RPMI8226 (cell line): Measurements from ENCODE around the gene FTO.

Experiments
- DNase-seq: peaks from one replicate; pipeline ENCODE4 v3.0.0-alpha.2; 2015

Gene FTO

DNA sequence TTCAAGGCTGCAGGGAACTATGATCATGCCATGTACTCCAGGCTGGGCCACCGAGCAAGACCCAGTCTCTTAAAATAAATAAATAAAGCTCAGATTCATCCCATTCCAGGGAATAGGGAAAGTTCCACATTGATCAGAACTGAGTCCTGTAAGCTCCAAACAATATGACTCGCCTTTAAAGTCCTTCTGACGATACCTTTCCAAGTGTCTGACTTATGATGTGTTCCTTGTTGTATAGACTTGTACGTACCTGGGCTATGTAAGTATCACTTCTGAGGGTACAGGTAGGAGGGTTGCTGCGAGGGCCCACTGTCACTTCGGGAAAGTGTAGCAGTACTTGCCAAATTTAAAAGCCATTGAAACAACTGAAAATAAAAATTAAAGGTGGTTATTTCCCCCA is 329.8 kb downstream of the FTO start:
- DNase-seq, result no peak

DNA sequence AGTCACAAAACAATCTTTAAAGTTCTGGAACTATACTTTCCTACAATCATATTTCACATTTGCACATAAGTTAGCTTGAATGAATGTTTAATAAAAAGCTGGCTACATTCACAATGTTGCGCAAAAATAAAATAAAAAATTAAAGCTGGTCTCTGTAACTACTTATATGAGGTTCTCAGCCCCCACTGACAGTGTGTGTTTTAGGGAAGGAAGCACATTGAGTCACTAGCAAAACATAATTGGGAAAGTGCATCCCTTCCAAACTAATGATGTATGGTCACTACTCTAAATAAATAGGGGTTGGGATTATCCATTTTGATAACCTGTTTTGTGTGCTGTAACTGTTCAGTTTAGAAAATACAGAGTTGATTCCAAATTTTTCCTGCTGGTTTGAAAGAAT is 330.7 kb downstream of the FTO start:
- no peak for DNase-seq

DNA sequence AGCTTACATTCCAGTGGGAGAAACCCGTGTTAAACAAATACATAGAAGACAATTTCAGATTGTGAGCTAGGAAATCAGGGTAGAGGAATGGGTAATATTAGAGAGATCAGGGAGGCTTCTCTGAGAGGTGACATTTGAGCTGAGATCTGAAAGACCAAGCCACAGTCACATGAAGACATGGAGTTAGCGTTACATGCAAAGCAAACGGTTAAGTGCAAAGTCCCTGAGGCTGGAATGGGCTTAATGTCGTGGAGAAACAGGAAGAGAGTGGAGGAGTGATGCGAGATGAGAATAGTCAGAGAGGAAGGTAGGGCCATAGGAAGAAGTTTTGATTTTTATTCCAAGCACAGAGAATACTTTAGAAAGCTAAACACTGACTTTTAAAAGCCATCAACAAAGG is 336.5 kb downstream of the FTO start:
- DNase-seq, result no peak

DNA sequence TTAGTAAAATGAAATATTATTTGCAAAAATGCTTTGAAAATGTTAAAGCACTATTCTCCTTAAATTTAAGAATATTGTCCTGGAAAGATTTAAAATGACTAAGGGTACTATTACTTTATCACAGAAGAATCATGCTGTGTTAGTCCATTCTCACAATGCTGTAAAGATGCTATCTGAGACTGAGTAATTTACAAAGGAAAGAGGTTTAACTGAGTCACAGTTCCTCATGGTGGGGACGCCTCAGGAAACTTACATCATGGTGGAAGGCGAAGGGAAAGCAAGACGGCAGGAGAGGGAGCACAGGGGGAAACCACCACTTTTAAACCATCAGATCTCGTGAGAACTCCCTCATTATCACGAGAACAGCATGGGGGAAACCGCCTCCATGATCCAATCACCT is 337.0 kb downstream of the FTO start:
- DNase-seq, result no peak

DNA sequence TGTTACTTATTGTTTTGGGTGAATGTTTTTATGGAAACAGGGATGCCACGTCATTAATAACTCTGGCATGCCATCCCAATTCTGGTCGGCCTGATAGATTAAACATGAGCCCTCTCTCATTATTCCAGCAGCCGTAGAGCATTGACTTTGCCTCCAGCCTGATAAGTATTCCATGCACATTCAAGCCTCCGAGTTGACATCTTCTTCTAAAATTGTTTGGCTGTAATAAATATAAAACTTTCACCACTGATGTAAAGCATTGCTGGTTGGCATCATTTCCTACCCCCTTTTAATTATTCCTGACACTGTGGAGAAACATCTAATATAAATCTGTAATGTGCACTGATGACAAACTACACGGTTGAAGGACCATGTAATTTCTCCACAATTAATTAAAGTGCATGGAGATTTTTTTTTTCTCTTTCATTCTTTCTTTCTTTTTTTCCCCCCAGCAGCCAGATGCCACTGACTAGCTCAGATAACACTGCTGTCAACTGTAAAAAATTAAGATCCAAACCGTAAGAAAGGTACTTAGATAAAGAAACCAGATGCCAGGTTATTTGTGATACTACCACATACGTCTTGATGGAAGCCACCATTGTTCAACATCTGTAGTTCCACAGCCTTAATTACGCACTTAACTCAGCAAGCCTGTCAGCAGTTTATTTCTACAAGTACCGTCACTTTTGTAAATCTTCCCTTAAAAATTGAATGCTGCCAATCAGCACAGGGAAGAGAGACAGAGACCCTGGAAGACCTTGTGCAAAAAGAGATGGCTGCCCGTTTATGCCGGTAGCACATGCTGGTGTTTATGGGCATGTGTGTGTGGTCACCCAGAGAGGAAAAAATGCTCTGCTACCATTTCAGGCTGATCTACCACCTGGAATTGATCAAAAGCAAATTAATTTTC is 344.9 kb downstream of the FTO start:
- DNase-seq, result no peak

DNA sequence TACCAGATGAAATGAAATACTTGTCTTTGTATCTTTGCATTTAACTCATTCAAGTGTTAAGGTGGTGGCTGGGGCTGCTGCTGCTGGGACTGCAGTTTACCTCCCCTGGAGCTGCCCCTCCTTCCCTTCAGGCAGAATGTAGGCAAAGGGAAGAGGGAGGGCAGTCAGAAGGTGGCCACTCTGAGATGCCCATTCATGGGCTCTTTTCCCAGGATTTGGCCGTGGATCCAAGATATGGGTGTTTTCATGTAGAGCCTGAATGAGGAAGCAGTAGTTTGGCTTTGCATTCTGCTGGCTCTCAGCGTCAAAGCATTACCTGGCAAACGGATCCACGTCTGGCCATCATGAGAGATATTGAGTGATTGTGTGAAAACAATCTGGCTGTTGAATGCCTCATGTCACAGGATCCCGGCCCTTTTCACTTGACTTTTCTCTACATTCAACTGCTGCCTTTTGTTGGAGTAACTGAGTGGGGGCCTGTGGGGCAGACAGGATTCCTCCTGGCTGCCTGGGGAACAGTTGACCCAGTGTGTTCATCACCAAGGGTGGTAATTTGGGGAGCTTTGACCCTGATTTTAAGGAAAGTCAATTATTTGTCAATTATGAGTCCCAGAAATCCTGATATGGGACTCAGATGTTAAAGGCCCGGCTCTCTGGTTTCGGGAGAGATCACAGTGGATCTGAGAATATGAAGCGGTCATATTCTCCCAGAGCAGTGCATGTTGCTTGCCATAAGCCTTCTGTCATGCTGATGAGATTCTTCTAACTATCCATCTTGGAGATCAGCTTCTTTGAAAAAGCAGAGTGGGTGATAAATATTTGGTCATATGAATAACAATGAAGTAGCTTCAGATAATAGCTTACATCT is 345.9 kb downstream of the FTO start:
- DNase-seq, result no peak

DNA sequence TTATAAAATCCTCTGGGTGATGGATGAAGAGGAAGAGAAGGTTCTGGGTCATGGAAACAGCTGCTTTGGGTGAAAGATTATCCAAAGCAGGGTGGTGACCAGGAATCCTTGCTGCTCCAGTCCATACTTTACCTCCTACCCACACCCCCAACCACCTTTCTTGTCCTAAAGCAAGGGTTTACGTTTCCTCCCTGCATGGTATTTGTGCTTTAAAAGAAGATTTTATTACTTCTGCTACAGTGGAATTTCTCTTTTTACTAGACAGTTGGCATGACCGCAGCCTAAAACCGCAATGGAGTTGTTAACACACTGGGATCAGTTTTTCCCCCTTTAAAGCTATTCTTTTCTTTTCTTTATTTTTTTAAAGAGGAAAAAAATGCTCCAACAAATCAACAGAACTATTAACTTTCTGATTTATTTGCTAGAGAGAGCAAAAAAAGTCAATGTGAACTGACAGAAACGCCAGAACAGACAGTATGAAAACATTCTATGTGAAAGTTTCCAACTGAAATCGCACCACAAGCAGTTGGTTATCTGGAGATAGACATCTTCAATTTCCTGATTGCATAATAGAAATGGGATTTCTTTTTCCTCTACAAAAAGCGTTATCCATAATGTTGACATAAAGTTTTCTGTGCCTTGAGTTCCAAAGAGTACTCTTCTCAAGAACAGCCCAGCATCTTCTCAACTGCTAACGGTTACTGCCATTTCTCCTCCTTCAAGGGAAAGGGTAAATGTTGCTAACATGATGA is 346.7 kb downstream of the FTO start:
- DNase-seq, result no peak

DNA sequence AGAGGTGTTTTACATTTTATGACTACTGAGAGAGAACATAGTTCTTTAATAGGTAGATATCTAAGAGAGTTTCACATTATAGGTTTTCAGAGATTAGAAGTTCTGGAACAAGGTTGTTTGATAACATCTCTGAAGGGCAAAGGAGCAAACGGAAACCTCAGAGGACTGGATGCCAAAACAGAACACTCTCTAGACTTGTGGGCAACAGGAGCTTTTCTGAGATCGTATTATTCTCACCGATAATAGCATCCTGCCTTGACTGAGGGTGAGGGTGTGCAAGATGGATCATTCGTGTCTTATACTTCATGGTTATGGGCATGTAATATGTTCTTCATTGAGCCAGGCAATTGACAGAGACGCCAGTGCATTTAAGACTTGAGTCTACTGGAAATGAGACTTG is 347.9 kb downstream of the FTO start:
- DNase-seq, result no peak

DNA sequence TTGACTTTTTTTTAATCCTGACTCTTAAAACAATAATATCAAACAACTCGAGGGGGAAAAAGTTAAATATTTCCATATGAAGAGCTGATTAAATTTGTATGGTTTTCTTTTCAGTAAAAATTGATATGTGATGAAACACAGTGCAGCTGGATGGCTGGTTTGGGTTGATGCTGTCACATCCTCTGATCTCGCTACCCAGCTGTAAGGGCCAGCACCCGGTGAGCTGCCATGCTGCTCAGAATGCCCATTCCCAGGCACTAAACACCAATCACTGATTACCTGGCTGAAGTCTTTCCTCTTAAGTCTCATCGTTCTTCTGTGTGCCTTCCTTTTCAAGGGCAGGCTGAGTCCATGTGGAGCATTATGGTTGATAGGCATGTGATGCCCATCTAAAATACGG is 348.3 kb downstream of the FTO start:
- no peak for DNase-seq

DNA sequence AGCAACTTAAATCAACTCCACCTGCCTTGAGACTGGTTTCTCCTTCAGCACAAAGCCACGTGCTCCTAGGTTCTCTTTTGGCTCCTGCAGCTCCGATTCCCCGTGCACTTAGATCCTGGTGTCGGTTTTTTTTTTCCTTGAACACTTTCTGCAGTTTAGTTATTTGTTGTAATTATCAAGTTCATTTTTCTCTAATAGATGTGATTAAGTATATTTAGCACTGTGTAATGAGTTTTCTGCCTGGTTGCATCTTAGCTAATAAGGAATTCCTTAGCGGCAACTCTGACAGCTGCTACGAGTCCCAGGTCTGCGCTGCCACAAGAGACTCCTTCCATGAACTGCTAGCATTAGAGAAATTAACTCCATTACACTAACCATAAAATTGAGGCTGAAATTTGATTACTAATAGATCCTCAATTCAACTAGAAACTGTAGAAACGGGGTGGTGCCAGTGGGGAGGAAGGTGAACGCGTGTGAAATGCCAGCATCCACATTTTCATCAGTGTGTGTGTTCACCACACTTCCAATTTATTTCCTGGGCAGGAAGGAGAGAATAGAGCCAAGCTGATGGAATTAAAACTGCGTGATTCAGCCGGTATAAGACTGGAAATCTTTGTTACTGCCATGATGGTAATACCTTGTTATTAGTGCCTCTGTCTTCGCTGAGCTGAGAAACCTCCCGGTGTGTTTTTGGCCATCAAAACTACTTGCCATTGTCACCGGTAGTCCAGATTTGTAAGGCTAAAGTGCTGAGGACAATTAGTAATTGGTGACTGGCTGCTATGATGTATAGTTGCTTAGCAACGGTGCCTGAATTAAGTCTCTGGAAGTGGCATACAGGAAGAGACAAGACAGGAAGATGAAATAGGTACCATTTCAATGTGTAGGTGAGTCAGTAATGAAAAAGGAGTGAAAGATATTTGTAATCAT is 350.2 kb downstream of the FTO start:
- no peak for DNase-seq

DNA sequence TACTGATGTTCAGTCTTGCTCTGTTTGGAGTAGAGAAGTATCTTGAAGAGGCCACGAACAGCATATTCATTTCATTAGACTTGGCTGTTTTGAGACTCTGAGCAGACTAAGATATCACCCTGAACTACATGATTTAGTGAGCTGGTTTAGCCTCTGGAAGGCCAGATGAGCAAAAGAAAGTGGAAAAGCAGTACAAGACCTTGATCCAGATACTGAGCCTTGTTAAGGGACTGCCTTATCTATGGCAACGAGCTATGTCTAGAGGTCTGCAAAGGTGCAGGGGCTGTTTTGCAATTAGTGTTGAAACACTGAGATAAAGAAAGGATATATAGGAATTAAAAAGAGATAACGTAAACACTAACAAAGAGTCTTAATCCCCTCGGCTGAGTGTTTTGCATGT is 351.2 kb downstream of the FTO start:
- DNase-seq, result no peak

DNA sequence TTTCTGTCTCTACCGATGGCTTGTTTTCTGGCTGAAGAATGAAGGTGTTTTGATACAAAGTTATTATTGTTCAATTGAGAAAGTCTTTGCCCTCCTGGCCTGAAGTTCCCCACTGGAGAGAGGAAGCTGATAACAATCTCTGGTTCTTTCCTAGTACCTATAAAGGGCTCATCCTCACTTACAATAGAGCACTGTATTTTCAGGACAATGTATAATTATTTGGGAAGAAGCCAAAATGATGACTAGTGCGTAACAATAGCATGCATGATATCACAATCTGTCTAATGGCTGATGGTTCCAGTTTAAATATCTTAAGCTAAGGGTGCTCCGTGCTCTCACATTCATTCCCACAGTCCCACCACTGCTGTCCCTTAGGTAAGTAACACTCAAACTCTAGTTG is 351.9 kb downstream of the FTO start:
- no peak for DNase-seq

DNA sequence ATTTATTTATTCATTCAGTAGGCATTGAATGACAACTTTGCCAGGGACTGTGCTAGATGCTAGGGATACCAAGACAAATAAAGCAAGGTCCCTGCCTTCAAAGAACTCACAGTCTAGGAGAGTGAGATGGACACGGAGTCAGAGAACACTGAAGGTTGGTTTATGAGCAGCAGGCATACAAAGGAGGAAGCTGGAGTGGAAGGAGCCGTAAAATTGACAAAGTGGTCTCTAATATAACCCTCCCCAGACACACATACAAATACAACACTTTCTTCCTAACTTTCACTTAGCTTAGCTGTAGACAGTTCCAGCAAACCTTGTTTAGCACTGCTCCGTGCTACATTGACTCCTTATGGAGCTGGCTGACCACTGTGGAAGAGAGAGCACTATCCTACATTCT is 353.0 kb downstream of the FTO start:
- no peak for DNase-seq

DNA sequence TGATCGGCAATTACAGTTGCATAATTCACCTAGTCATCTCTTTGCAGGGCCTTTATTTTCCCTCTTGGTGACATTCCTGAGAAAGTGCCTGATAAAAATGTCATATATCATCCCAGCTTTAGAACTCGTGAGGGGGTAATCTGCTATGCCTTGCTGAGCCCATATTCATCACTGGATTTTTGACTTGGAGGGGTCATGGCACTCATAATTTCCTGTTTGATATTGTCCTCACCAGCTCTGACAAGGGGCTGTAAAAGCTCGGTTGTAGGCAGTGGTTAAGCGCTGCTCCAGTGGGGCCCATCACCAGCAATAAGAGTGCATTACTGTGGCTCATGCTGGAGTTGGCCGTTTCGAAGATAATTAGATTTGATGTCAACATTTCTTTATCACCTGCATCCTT is 355.4 kb downstream of the FTO start:
- no peak for DNase-seq

DNA sequence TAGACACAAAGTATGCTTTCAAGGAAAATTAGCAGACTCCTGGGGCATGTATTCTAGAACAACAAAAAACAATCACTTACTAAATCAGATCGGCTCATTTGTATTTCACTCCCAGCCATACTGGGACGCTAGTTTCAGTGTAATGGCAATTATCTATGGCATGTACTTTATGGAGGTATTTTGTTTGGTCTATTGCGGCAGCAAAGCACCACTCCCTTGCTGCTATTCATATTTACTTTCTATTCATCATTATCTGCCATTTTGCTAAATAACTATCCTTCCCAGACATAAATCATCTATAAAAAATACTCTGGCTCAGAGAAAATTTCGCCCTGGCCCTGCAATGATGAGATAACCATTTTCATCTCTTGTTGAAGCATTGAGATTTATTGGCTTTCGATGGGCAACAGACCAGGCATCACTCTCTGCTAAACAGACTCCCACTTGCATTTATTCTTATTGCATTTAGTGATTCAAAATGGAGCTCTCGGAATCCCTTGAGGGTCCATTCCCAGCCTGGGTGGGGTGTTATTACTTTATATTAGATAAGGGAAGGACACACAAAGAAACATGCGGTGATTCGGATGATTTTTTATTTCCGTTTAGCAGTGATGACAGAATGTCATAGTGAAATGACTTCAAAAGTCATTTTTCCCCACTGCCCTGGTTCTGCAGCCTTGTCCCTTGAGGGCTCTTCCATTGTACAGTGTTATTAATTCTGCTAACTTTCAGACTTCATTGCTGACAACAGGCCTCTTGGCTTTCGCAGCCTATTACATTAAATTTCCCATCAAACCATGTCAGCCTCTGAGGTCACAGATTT is 356.9 kb downstream of the FTO start:
- no peak for DNase-seq

DNA sequence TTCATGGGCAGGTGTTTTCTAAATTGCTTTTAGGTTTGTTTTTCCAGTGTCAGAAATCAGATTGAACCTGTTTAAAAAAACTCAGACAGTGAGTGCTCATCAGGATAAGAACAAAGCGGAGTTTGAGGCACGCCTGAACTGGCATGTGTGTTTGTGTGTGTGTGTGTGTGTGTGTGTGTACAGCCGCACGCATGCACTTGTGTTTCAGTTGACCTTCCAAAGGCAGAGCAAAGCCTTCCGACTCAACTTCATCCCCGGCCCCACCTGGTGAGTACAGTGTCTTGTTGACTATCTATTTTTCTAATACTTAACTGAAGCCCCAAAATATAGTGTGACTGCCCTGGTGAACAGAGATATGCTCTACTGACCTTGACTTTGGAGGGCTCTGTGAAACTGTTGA is 357.5 kb downstream of the FTO start:
- DNase-seq, result no peak

DNA sequence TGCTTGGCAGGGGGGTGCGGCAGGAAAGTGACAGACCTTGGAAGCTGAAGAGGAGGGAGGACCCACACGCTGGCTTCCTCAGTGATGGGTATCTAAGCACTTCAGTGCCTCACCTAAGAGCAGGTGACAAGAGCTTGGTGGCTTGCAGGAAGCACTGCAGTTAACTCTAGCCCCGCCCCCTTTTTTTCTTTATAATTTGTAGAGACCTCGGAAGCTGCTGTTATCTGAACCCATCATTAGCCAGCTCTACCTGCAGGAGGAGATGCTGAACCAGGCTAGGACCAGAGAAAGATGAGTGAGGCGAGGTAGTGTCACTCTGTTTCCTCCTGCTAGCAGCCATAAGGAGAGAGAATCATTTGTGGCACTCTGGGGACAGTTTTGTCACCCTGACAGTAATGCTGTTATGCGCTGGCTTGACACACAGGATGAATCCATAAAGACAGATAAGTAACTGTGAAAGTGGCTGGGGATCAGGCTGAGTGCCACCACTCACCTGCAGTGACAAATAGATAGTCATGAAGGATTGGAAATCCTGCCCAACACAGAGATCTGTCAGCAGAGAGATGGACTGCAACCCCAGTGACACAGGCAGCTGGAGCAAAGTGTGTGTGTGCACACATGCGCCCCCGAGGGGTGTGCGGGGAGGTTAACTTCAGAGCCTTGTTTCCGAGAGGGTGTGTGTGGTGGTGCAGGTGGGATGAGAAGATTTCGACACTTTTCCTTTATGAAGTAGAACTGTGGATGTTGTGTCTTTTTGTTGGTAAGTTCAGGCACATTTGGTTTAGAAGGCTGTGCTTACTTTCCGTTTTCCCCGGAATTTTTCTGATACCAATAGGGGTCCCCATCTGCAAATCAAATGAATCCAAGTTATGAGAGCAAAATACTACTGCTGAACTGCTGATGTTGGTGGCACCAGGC is 358.7 kb downstream of the FTO start:
- no peak for DNase-seq

DNA sequence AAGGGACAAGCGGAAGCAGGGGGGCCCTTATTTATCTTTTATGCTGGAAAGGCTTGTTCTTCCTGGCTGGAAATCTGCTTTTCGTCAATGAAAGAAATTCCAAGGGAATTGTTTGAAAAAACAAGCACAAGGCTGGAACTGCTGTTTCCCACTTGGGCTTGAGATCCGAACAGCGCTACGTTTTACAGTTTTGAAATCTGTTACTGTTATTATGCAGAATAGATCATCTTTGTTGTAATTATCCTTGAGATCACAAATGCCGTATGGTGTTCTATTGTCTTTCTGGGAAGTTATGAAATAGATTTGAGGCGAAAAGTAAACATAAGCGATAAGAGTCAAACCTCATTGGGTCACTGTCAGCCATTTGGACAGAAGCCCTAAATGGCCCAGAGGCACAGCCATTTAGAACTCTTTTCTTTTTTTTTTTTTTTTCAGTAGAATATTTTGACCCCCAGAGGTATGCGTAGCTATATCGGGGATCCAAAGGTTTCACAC is 359.4 kb downstream of the FTO start:
- no peak for DNase-seq

DNA sequence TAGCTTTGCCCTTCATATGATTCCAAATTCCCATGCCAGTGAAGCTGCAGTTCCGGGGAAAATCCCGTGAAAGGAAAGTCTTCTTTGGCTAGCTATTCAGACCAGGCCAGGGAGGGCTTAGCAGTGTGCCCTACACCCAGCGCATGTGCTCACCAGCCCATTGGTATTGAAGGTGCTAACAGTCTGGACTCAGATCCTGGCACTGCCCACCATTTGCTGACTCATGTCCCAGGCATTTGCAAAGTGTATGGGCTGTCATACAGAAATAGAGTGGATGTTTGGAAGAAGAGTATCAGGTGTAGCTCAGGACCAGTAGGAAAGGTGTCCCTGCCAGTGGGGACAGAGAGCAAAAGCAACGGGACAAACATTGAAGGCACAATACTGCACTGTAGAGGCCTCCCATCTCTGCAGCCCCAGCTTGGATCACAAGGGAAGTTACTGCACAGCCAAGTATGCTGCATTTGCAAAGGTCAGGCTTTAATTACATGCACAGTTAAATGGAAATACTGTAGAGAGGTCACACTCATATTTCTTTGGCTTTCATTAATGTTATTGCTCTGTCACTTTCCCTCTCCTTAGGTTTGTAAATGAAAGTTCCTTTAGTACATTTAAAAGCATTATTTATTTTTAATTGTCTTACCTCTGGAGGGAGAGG is 362.6 kb downstream of the FTO start:
- DNase-seq, result no peak
